Naive thymus-derived CD8-positive, alpha-beta T cell (primary cell): ENCODE data around the gene PABPC1L2A. TPM values are rescaled to one million over a fixed set of nuclear protein-coding genes. Genes with fewer than 3 reads are reported as not detected.
"Not testable (repeated sequence)": the region's sequence is repeated elsewhere in the genome, so short reads cannot be mapped to it uniquely, and the experiment has no call there.

Experiments
- ATAC-seq, 2 donors: fragments of 150-1000 bp; cut with Tn5 transposase in 1 of 2; sonication (Bioruptor Pico), chemical (Tn5 transposase) in 1 of 2; 1 replicate in 1 of 2; 2 replicates in 1 of 2; pipeline ENCODE4 v1.10.0; 2021; ENCODE audit warnings: mild to moderate bottlenecking in 2 of 2, moderate library complexity in 2 of 2
- POLR2A ChIA-PET: fragments of 350-600 bp; sonication (Branson Sonifier 250); formaldehyde crosslinking; loops from one replicate; lab custom pipeline; 2021; ENCODE audit warnings: antibody characterized with exemption; lab: Charles Lee
- DNase-seq, 10 donors: peaks; one replicate each; pipeline versions ENCODE4 v3.0.0 to v3.0.0-alpha.2; 2020 to 2022
- H3K27ac Mint-ChIP-seq, 10 donors: one replicate each; pipeline ENCODE4 v1.8.0; 2020 to 2022; ENCODE audit warnings: mild to moderate bottlenecking in 10 of 10, mixed read lengths in 10 of 10, moderate library complexity in 4 of 10, inconsistent platforms in 1 of 10
- H3K27me3 Mint-ChIP-seq, 5 donors: one replicate each; pipeline ENCODE4 v1.8.0; 2021 to 2022; ENCODE audit warnings: mixed read lengths in 5 of 5
- H3K36me3 Mint-ChIP-seq, 3 donors: one replicate each; pipeline ENCODE4 v1.8.0; 2020 to 2022; ENCODE audit warnings: mixed read lengths in 3 of 3, mild to moderate bottlenecking in 2 of 3, inconsistent platforms in 1 of 3
- H3K4me1 Mint-ChIP-seq, 4 donors: one replicate each; pipeline ENCODE4 v1.8.0; 2021 to 2022; ENCODE audit warnings: mixed read lengths in 4 of 4
- H3K4me3 Mint-ChIP-seq, 10 donors: one replicate each; pipeline ENCODE4 v1.8.0; 2020 to 2022; ENCODE audit warnings: mild to moderate bottlenecking in 10 of 10, mixed read lengths in 10 of 10, moderate library complexity in 6 of 10, inconsistent platforms in 1 of 10
- H3K9me3 Mint-ChIP-seq, 9 donors: one replicate each; pipeline ENCODE4 v1.8.0; 2020 to 2022; ENCODE audit warnings: mixed read lengths in 9 of 9, mild to moderate bottlenecking in 3 of 9, inconsistent platforms in 1 of 9, moderate library complexity in 1 of 9
- polyA plus RNA-seq, 3 donors: library from polyadenylated mRNA; unstranded; fragments of 300-500 nt; fragmentation: Illumina TruSeq; gene quantifications; one replicate each; pipeline ENCODE4 v1.2.3, GENCODE V29; 2021
- total RNA-seq, 8 experiments: library from RNA in 2 of 8; stranded (reverse) in 2 of 8; gene quantifications; one replicate each; pipeline ENCODE4 v1.2.3 and lab custom pipeline; 2021 to 2026

PABPC1L2A gene
- total RNA-seq (not detected), polyA plus RNA-seq (not detected), total RNA-seq (lab: John Stamatoyannopoulos, UW) (0 reads per million in 6 experiments)

GRCh38 chrX:73079024-73079562 lies at the start of gene PABPC1L2A:
Gene PABPC1L2A (minus strand): TSS chrX:73079512. CDS start chrX:73079386, 126 bp downstream.
- not testable (repeated sequence) for ATAC-seq

GRCh38 chrX:73127700-73128241 lies 48.5 kb upstream of the PABPC1L2A start:
- Mint-ChIP-seq H3K27me3 (peaks cover 2 to 21% (median 11%) of the 10 kb centered on the region in 5 donors), H3K4me3 (peak overlapping the region; percentile 41 to 70 (median 60)), H3K27ac (peak overlapping the region in 5 of 10 donors; percentile 25 to 70 (median 62)), H3K4me1 (no peaks in the 10 kb centered on the region), H3K9me3 (peaks cover 0 to 4% (median 0%) of the 10 kb centered on the region in 9 donors), H3K36me3 (peaks cover 0 to 5% (median 0%) of the 10 kb centered on the region in 3 donors)
- POLR2A ChIA-PET = no interaction called here
- DNase-seq (peak in 4 of 10 donors; percentile 0 to 4 (median 1)), ATAC-seq (peak; percentile 56 to 64)

More at GRCh38 chrX:73079024-73079562, at the start of gene PABPC1L2A:
- H3K4me1 Mint-ChIP-seq, H3K36me3 Mint-ChIP-seq, DNase-seq, POLR2A ChIA-PET, H3K9me3 Mint-ChIP-seq, H3K27ac Mint-ChIP-seq, H3K4me3 Mint-ChIP-seq: not testable (repeated sequence)
- peaks cover 1 to 11% (median 10%) of the 10 kb centered on the region in 5 donors for H3K27me3 Mint-ChIP-seq

- Mint-ChIP-seq H3K27ac (no peak overlapping the region), H3K36me3 (peaks cover 0 to 5% (median 0%) of the 10 kb centered on the region in 3 donors), H3K27me3 (peaks cover 2 to 21% (median 11%) of the 10 kb centered on the region in 5 donors), H3K9me3 (peaks cover 0 to 6% (median 0%) of the 10 kb centered on the region in 9 donors), H3K4me3 (no peak overlapping the region), H3K4me1 (no peaks in the 10 kb centered on the region)
- POLR2A ChIA-PET = no interaction called here
- DNase-seq = no peak
- ATAC-seq = no peak
These were observed 46.9 kb upstream of the PABPC1L2A start for GRCh38 chrX:73126240-73126639.

GRCh38 chrX:73099505-73099904 lies 20.2 kb upstream of the PABPC1L2A start:
- Mint-ChIP-seq H3K27me3 (peaks cover 4 to 23% (median 11%) of the 10 kb centered on the region in 5 donors), H3K9me3 (peaks cover 0 to 15% (median 4%) of the 10 kb centered on the region in 9 donors)
- H3K27ac Mint-ChIP-seq, ATAC-seq, DNase-seq, H3K4me1 Mint-ChIP-seq, H3K36me3 Mint-ChIP-seq, H3K4me3 Mint-ChIP-seq, POLR2A ChIA-PET: not testable (repeated sequence)

- H3K27me3 Mint-ChIP-seq, H3K36me3 Mint-ChIP-seq, ATAC-seq, DNase-seq, H3K27ac Mint-ChIP-seq, H3K4me1 Mint-ChIP-seq, H3K9me3 Mint-ChIP-seq, H3K4me3 Mint-ChIP-seq, POLR2A ChIA-PET: not testable (repeated sequence)
These were observed 7.5 kb upstream of the PABPC1L2A start for GRCh38 chrX:73086766-73087165.

- ATAC-seq, H3K9me3 Mint-ChIP-seq, H3K27ac Mint-ChIP-seq, H3K4me1 Mint-ChIP-seq, DNase-seq, H3K4me3 Mint-ChIP-seq, POLR2A ChIA-PET, H3K36me3 Mint-ChIP-seq: not testable (repeated sequence)
- peaks cover 1 to 11% (median 8%) of the 10 kb centered on the region in 5 donors for H3K27me3 Mint-ChIP-seq
These were observed 572 bp upstream of the PABPC1L2A start for GRCh38 chrX:73079884-73080283.

- peaks cover 1 to 13% (median 11%) of the 10 kb centered on the region in 5 donors for H3K27me3 Mint-ChIP-seq
- H3K4me3 Mint-ChIP-seq, H3K4me1 Mint-ChIP-seq, H3K9me3 Mint-ChIP-seq, H3K36me3 Mint-ChIP-seq, DNase-seq, POLR2A ChIA-PET, H3K27ac Mint-ChIP-seq, ATAC-seq: not testable (repeated sequence)
These were observed 715 bp downstream of the PABPC1L2A start for GRCh38 chrX:73078597-73078996.

- POLR2A ChIA-PET = no interaction called here
- peaks cover 0 to 2% (median 0%) of the 10 kb centered on the region in 9 donors for H3K9me3 Mint-ChIP-seq
- ATAC-seq (no peak), DNase-seq (no peak)
- H3K27me3 Mint-ChIP-seq = peaks cover 3 to 18% (median 11%) of the 10 kb centered on the region in 5 donors
- H3K4me3 Mint-ChIP-seq = no peak overlapping the region
- H3K4me1 Mint-ChIP-seq = no peaks in the 10 kb centered on the region
- no peaks in the 10 kb centered on the region for H3K36me3 Mint-ChIP-seq
- H3K27ac Mint-ChIP-seq = no peak overlapping the region
These were observed 2.5 kb downstream of the PABPC1L2A start for GRCh38 chrX:73076838-73077237.

GRCh38 chrX:73069365-73070035 lies 9.8 kb downstream of the PABPC1L2A start:
- no peaks in the 10 kb centered on the region for H3K4me1 Mint-ChIP-seq
- H3K4me3 Mint-ChIP-seq = no peak overlapping the region
- H3K27ac Mint-ChIP-seq = no peak overlapping the region
- POLR2A ChIA-PET = no interaction called here
- no peaks in the 10 kb centered on the region for H3K36me3 Mint-ChIP-seq
- ATAC-seq (no peak), DNase-seq (no peak)
- H3K9me3 Mint-ChIP-seq = peaks cover 0 to 19% (median 6%) of the 10 kb centered on the region in 9 donors
- H3K27me3 Mint-ChIP-seq = peaks cover 0 to 9% (median 2%) of the 10 kb centered on the region in 5 donors

GRCh38 chrX:73068467-73069364 lies 10.6 kb downstream of the PABPC1L2A start:
- ATAC-seq = no peak
- peaks cover 0 to 19% (median 8%) of the 10 kb centered on the region in 9 donors for H3K9me3 Mint-ChIP-seq
- POLR2A ChIA-PET = no interaction called here
- H3K36me3 Mint-ChIP-seq = no peaks in the 10 kb centered on the region
- H3K27me3 Mint-ChIP-seq = peaks cover 0 to 5% (median 2%) of the 10 kb centered on the region in 5 donors
- no peaks in the 10 kb centered on the region for H3K4me1 Mint-ChIP-seq
- H3K27ac Mint-ChIP-seq = no peak overlapping the region
- no peak for DNase-seq
- no peak overlapping the region for H3K4me3 Mint-ChIP-seq

GRCh38 chrX:73067761-73068466 lies 11.4 kb downstream of the PABPC1L2A start:
- H3K9me3 Mint-ChIP-seq = peaks cover 0 to 19% (median 10%) of the 10 kb centered on the region in 9 donors
- H3K36me3 Mint-ChIP-seq, POLR2A ChIA-PET, H3K4me1 Mint-ChIP-seq, ATAC-seq, DNase-seq, H3K4me3 Mint-ChIP-seq, H3K27me3 Mint-ChIP-seq, H3K27ac Mint-ChIP-seq: not testable (repeated sequence)

- no peaks in the 10 kb centered on the region for H3K4me1 Mint-ChIP-seq
- no peak for DNase-seq
These were observed 50.4 kb downstream of the PABPC1L2A start for GRCh38 chrX:73028876-73029275.

More at GRCh38 chrX:73028876-73029275, 50.4 kb downstream of the PABPC1L2A start:
- H3K27me3 Mint-ChIP-seq = peaks cover 0 to 14% (median 0%) of the 10 kb centered on the region in 5 donors
- POLR2A ChIA-PET = no interaction called here
- no peak overlapping the region for H3K27ac Mint-ChIP-seq
- no peak overlapping the region for H3K4me3 Mint-ChIP-seq
- peaks cover 0 to 43% (median 17%) of the 10 kb centered on the region in 9 donors for H3K9me3 Mint-ChIP-seq
- peaks cover 0 to 18% (median 0%) of the 10 kb centered on the region in 3 donors for H3K36me3 Mint-ChIP-seq
- no peak for ATAC-seq
